Fibroblast of lung (primary cell): ENCODE measurements around the gene SYNJ2. TPM values are rescaled to one million over a fixed set of nuclear protein-coding genes. Genes with fewer than 3 reads are reported as not detected.

Source experiments
- DNase-seq, 2 donors: peaks; one replicate each; pipeline versions ENCODE4 v3.0.0 to v3.0.0-alpha.2; 2010; ENCODE audit warnings: low read depth in 2 of 2
- H2AFZ ChIP-seq: 2 replicates; pipeline ENCODE4 v1.5.1; 2012; ENCODE audit warnings: low read length, control low read depth, inconsistent platforms
- H3K27ac ChIP-seq: 2 replicates; pipeline ENCODE4 v1.5.1; 2011; ENCODE audit warnings: low read length, control low read depth; ENCODE audit not compliant: insufficient read depth
- H3K27me3 ChIP-seq: 2 replicates; pipeline ENCODE4 v1.5.1; 2011; ENCODE audit warnings: mild to moderate bottlenecking, low read length; ENCODE audit not compliant: control insufficient read depth, insufficient read depth
- H3K36me3 ChIP-seq: 2 replicates; pipeline ENCODE4 v1.5.1; 2011; ENCODE audit warnings: low read length; ENCODE audit not compliant: control insufficient read depth, insufficient read depth
- H3K4me1 ChIP-seq: 2 replicates; pipeline ENCODE4 v1.5.1; 2011; ENCODE audit warnings: low read length; ENCODE audit not compliant: control insufficient read depth, insufficient read depth; ENCODE audit errors: extremely low read depth
- H3K4me2 ChIP-seq: 2 replicates; pipeline ENCODE4 v1.5.1; 2011; ENCODE audit warnings: low read length, control low read depth; ENCODE audit not compliant: insufficient read depth; ENCODE audit errors: extremely low read depth
- H3K4me3 ChIP-seq, 4 experiments: fragments of 200-600 bp in 1 of 4; sonication (generic) in 1 of 4; replicated peaks in 1 of 4; 2 replicates each; pipeline ENCODE4 v1.5.1; 2011 to 2016; ENCODE audit warnings: low read length in 4 of 4, low read depth in 3 of 4, mild to moderate bottlenecking in 3 of 4, control low read depth in 2 of 4, inconsistent platforms in 1 of 4, mixed read lengths in 1 of 4; ENCODE audit not compliant: insufficient read depth in 1 of 4; ENCODE audit errors: control extremely low read depth in 1 of 4
- H3K79me2 ChIP-seq: 2 replicates; pipeline ENCODE4 v1.5.1; 2012; ENCODE audit warnings: mild to moderate bottlenecking, low read length, inconsistent platforms; ENCODE audit not compliant: control insufficient read depth, insufficient read depth
- H3K9ac ChIP-seq: 2 replicates; pipeline ENCODE4 v1.5.1; 2011; ENCODE audit warnings: mild to moderate bottlenecking, low read length, control low read depth; ENCODE audit not compliant: insufficient read depth
- H3K9me3 ChIP-seq: 2 replicates; pipeline ENCODE4 v1.5.1; 2012; ENCODE audit warnings: low read depth, low read length; ENCODE audit not compliant: control insufficient read depth, insufficient read depth
- H4K20me1 ChIP-seq: 2 replicates; pipeline ENCODE4 v1.5.1; 2011; ENCODE audit warnings: low read length; ENCODE audit not compliant: control insufficient read depth, insufficient read depth; ENCODE audit errors: extremely low read depth
- CTCF ChIP-seq, 2 donors: IDR thresholded peaks in 1 of 2; conservative IDR thresholded peaks in 1 of 2; 1 replicate in 1 of 2; 2 replicates in 1 of 2; pipeline ENCODE4 v1.5.1; 2011 to 2012; ENCODE audit warnings: low read length in 2 of 2, control low read depth in 1 of 2, inconsistent platforms in 1 of 2, low read depth in 1 of 2, mild to moderate bottlenecking in 1 of 2
- EZH2 ChIP-seq: IDR thresholded peaks from 2 replicates; pipeline ENCODE4 v1.5.1; 2012; ENCODE audit warnings: low read length, control low read depth, mild to moderate bottlenecking; ENCODE audit errors: missing control alignments
- polyA plus RNA-seq, 2 donors: library from polyadenylated mRNA; depleted of rRNA in 1 of 2; stranded (reverse) in 1 of 2; unstranded in 1 of 2; fragments of >200 nt; gene quantifications; 2 replicates each; pipeline ENCODE4 v1.2.1, GENCODE V29; 2011 to 2012; ENCODE audit warnings: missing spikeins in 1 of 2
- total RNA-seq: library from RNA; depleted of rRNA; stranded (reverse); fragments of >200 nt; gene quantifications from 2 replicates; pipeline ENCODE4 v1.2.1, GENCODE V29; 2014

Gene SYNJ2
- total and polyA plus RNA-seq, 2 donors (not counting 1 experiment from before 2014, with no cell fraction given): 23.5 to 57.3 TPM

GRCh38 chr6:158118886-158119285 is 137.2 kb downstream of the SYNJ2 start:
- TF ChIP-seq CTCF (conservative IDR thresholded peaks at IDR 0.05 in 1 of 2, IDR thresholded peaks at IDR 0.05 in 1 of 2; ENCODE audit: low read depth in 1 of 2, low read length in 2 of 2) (no peak), EZH2 (no peak)
- H3K27ac ChIP-seq: no peak overlapping the region

GRCh38 chr6:158121335-158121734 is 139.7 kb downstream of the SYNJ2 start:
- Histone ChIP-seq H3K9ac (no peak overlapping the region), H3K79me2 (no peaks in the 10 kb centered on the region), H3K27ac (no peak overlapping the region), H3K4me1 (no peaks in the 10 kb centered on the region), H3K27me3 (no peaks in the 10 kb centered on the region), H3K9me3 (no peaks in the 10 kb centered on the region), H3K4me2 (no peak overlapping the region), H4K20me1 (peaks cover 2% of the 10 kb centered on the region), H2AFZ (no peak overlapping the region), H3K4me3 (no peak overlapping the region), H3K36me3 (no peaks in the 10 kb centered on the region)
- TF ChIP-seq EZH2 (no peak), CTCF (conservative IDR thresholded peaks at IDR 0.05 in 1 of 2, IDR thresholded peaks at IDR 0.05 in 1 of 2; ENCODE audit: low read depth in 1 of 2, low read length in 2 of 2) (no peak)
- DNase-seq: no peak

More at GRCh38 chr6:158118886-158119285, 137.2 kb downstream of the SYNJ2 start:
- no peaks in the 10 kb centered on the region for H3K79me2 ChIP-seq
- H3K4me2 ChIP-seq: no peak overlapping the region
- no peaks in the 10 kb centered on the region for H3K4me1 ChIP-seq
- no peak overlapping the region for H3K4me3 ChIP-seq
- no peak overlapping the region for H2AFZ ChIP-seq
- no peaks in the 10 kb centered on the region for H3K27me3 ChIP-seq
- no peak for DNase-seq
- no peak overlapping the region for H3K9ac ChIP-seq
- H4K20me1 ChIP-seq: peaks cover 2% of the 10 kb centered on the region
- H3K36me3 ChIP-seq: no peaks in the 10 kb centered on the region
- H3K9me3 ChIP-seq: no peaks in the 10 kb centered on the region

- H3K27ac ChIP-seq: no peak overlapping the region
- no peak for TF ChIP-seq CTCF (conservative IDR thresholded peaks at IDR 0.05 in 1 of 2, IDR thresholded peaks at IDR 0.05 in 1 of 2; ENCODE audit: low read depth in 1 of 2, low read length in 2 of 2)
- TF ChIP-seq EZH2: no peak
- H4K20me1 ChIP-seq: peaks cover 2% of the 10 kb centered on the region
- DNase-seq: no peak
- no peak overlapping the region for H3K9ac ChIP-seq
- no peaks in the 10 kb centered on the region for H3K4me1 ChIP-seq
- no peak overlapping the region for H3K4me3 ChIP-seq
- no peaks in the 10 kb centered on the region for H3K27me3 ChIP-seq
- no peaks in the 10 kb centered on the region for H3K36me3 ChIP-seq
- H3K4me2 ChIP-seq: no peak overlapping the region
- H3K79me2 ChIP-seq: no peaks in the 10 kb centered on the region
- H3K9me3 ChIP-seq: no peaks in the 10 kb centered on the region
- H2AFZ ChIP-seq: no peak overlapping the region
Observed at GRCh38 chr6:158122048-158122447, 140.4 kb downstream of the SYNJ2 start.
